Stimulated activated naive CD4-positive, alpha-beta T cell treated with Interleukin-2 at 50 U/mL for 16 hours (primary cell): Measurements from ENCODE around the gene CSE1L.
"Not testable (repeated sequence)": the region's sequence is repeated elsewhere in the genome, so short reads cannot be mapped to it uniquely, and the experiment has no call there.

Source experiments
- DNase-seq: peaks from one replicate; lab custom pipeline; 2025; lab: John Stamatoyannopoulos, UW

Gene CSE1L

GRCh38 chr20:49046087-49046900 is at the start of gene CSE1L:
Gene CSE1L (plus strand): TSS chr20:49046312. CDS start chr20:49058464, 12,152 bp downstream.
- peak; percentile 92 for DNase-seq

- DNase-seq, result no peak
These were observed 45.9 kb upstream of the CSE1L start for GRCh38 chr20:48999890-49000870.

- no peak for DNase-seq
These were observed 44.4 kb upstream of the CSE1L start for GRCh38 chr20:49001741-49002140.

- DNase-seq, result no peak
These were observed 39.6 kb upstream of the CSE1L start for GRCh38 chr20:49006446-49006980.

GRCh38 chr20:49009899-49010631 is 36.0 kb upstream of the CSE1L start:
- no peak for DNase-seq

DNA sequence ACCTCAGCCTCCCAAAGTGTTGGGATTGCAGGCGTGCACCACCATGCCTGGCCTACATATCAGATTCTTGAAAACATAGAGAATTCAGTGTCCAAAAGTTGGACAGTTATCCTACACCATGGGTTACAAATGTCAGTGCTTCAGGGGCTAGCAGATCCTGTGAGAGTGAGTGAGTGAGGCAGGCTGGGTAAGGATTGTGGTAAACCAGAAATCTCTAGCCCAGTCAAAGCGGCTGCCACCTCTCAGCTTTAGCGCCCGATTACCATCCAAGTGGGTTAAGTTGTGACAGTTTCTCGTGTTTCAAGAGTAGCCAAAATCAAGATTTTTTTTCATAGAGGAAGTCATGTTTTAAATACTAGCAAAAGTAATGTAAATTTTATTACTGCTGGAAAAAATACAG is 21.9 kb upstream of the CSE1L start:
- DNase-seq, result no peak

DNA sequence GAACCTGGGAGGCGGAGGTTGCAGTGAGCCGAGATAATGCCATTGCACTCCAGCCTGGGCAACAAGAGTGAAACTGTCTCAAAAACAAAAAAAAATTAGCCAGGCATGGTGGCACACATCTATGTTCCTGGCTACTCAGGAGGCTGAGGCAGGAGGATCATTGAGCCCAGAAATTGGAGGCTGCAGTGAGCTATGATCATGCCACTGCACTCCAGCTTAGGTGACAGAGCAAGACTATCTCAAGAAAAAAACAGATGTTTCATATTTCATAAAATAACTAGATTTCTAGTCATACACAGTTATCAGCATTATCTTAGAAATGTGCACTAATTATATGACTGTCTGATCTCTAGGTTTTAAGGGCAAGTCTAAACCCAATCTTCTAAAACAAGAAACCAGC is 17.9 kb upstream of the CSE1L start:
- DNase-seq, result not testable (repeated sequence)

- DNase-seq, result no peak
These were observed 17.4 kb upstream of the CSE1L start for GRCh38 chr20:49028684-49029083.

- DNase-seq, result no peak
These were observed 16.9 kb upstream of the CSE1L start for GRCh38 chr20:49029203-49029602.

DNA sequence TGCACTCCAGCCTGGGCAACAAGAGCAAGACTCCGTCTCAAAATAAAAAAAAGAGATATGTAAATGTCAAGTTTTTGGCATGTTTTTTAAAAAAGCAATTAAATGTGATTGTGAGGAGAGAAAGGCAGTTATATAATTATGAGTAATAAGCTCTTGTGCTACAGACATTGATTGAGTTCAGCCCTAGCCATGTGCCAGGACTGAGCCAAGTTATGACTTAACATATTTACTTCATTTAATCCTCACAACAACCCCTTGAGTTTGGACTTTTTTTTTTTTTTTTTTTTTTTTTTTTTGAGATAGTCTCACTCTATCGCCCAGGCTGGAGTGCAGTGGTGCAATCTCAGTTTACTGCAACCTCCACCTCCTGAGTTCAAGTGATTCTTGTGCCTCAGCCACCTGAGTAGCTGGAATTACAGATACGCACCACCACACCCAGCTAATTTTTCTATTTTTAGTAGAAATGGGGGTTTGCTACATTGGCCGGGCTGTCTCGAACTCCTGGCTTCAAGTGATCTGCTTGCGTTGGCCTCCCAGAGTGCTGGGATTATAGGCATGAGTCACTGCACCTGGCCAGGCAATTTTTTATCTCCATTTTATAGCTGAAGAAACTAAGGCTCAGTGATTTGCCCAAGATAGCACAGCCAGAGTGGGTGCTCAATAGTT is 15.0 kb upstream of the CSE1L start:
- no peak for DNase-seq

- DNase-seq, result no peak
These were observed 13.7 kb upstream of the CSE1L start for GRCh38 chr20:49032455-49032854.

DNA sequence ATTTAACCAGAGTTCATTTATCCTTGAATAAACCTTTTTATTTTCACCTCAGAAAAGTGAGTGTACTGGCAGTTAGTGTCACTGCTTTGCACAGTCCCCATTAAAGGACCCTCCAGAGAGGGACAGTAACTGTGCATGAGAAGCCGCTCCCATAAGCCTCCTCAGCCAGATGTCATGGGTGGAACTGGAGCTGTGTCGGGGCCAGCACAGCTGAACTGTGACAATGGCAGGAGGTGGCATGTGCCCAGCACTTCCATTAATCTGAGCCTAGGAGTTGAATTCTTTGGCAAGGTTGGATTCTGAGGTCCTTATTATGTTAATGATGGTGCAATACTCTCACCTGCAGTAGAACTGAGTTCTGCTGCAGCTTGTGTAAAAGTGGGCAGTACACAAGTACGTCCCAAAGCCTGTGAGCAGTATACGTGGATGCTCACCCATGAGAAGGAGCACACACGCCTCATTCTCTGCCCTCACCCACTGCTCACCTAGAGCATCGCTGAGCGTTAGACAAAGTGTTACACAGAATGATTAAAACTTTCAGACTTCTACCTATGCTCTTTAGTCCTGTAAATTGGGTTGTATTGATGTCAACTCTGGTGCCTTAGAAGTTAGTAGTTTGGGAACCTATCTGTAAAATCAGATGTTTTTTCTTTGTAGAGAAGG is 11.9 kb upstream of the CSE1L start:
- no peak for DNase-seq

GRCh38 chr20:49037962-49038387 is 8.1 kb upstream of the CSE1L start:
- DNase-seq, result no peak

GRCh38 chr20:49039854-49040253 is 6.3 kb upstream of the CSE1L start:
- no peak for DNase-seq

GRCh38 chr20:49043000-49043399 is 3.1 kb upstream of the CSE1L start:
- DNase-seq, result no peak

GRCh38 chr20:49045440-49046086 is 549 bp upstream of the CSE1L start:
- DNase-seq, result peak; percentile 14

DNA sequence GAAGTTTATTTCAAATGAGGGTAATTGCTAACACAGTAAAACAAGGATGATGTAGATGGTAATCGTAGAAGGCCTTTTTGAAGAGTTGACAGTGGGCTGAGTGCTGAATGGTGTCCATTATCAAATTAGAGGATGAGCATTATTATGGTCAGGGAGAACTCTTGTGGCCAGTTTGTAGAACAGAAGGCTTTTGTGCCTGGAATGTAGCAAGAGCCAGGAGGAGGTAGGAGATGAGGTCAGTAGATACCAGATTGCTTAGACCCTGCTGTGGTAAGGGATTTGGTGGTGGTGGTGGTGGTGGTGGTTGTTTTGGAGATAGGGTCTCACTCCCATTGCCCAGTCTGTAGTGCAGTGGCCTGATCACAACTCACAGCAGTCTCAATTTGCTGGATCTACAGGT is 6.2 kb downstream of the CSE1L start:
- no peak for DNase-seq

DNA sequence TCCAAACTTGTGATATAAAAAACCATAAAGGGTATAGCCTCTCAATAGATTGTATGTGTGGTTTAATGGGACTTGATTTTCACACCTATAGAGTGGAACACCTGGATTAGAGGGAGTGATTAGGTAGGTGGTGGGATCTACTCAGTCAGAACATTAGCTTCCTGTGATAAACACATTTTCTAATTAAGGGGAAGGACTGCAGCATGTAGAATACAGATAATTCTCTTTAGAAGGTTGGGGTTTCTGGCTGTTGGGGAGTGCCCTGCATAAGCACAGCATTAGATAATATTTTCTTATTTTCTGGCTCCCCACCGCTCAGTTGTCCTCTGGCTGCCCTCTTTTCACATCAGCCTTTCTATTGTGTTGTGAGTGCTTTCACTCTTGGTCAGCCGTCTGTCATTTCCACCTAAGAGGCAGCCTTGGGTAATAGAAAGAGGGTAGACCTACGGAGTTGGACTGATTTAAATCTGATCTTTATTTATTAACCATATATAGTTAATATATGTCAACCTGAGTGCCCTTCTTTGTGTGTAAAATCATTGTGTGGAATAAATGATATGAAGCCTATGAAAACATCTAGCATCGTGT is 8.0 kb downstream of the CSE1L start:
- DNase-seq, result no peak

DNA sequence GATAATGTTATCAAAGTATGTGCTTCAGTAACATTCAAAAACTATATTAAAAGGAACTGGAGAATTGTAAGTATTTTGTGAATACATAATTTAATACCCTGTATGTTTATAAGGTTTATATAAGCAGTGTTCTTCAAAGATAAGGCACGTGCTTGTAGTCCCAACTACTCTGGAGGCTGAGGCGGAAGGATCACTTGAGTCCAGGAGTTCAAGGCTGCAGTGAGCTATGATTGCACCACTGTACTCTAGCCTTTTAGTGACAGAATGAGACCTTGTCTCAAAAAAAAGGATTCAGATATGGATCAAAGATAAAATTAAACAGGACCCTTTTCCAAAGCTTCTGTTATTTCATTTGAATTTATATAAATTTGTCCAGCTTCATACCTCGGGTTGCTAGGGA is 17.2 kb downstream of the CSE1L start:
- no peak for DNase-seq

DNA sequence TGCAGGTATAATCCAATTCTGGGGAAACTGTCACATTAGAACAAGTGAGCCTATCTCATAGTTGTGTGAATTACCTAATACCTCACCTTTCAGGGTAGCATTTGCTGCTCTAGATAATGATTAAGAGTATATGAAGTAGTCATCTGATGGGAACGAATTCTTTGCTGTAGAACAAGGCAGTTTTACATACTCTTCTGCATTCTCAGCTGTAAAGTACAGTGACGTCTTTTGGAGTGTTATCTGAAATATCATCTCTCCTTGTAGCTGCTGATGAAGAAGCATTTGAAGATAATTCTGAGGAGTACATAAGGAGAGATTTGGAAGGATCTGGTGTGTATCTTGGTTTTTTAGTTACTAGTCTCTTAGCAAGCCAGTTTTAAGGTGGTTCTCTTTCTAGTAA is 28.4 kb downstream of the CSE1L start:
- no peak for DNase-seq
